Inferior parietal cortex (tissue), 1 donor: ENCODE measurements around the gene DPF3.
"Not testable (repeated sequence)": the region's sequence is repeated elsewhere in the genome, so short reads cannot be mapped to it uniquely, and the experiment has no call there.

Experiments used
- DNase-seq: peaks from one replicate; pipeline ENCODE4 v3.0.0-alpha.2; 2016; ENCODE audit errors: extremely low spot score

Gene DPF3

GRCh38 chr14:72774894-72775620 lies 118.8 kb downstream of the DPF3 start:
- no peak for DNase-seq

GRCh38 chr14:72774141-72774540 lies 119.8 kb downstream of the DPF3 start:
- no peak for DNase-seq

GRCh38 chr14:72771561-72771960 lies 122.3 kb downstream of the DPF3 start:
- no peak for DNase-seq

GRCh38 chr14:72766296-72766695 lies 127.6 kb downstream of the DPF3 start:
- DNase-seq = no peak

GRCh38 chr14:72763892-72764291 lies 130.0 kb downstream of the DPF3 start:
- no peak for DNase-seq

GRCh38 chr14:72759670-72760069 lies 134.2 kb downstream of the DPF3 start:
- DNase-seq = no peak

GRCh38 chr14:72758993-72759392 lies 134.9 kb downstream of the DPF3 start:
- no peak for DNase-seq

GRCh38 chr14:72758420-72758819 lies 135.5 kb downstream of the DPF3 start:
- no peak for DNase-seq

GRCh38 chr14:72756967-72757366 lies 136.9 kb downstream of the DPF3 start:
- no peak for DNase-seq

GRCh38 chr14:72755766-72756165 lies 138.1 kb downstream of the DPF3 start:
- DNase-seq = no peak

- no peak for DNase-seq
These were observed 139.0 kb downstream of the DPF3 start for GRCh38 chr14:72754949-72755348.

GRCh38 chr14:72753879-72754400 lies 140.0 kb downstream of the DPF3 start:
- DNase-seq = no peak

- DNase-seq = no peak
These were observed 140.7 kb downstream of the DPF3 start for GRCh38 chr14:72753044-72753710.

GRCh38 chr14:72752034-72752412 lies 141.9 kb downstream of the DPF3 start:
- no peak for DNase-seq

- no peak for DNase-seq
These were observed 142.4 kb downstream of the DPF3 start for GRCh38 chr14:72751276-72752033.

- DNase-seq = not testable (repeated sequence)
These were observed 145.0 kb downstream of the DPF3 start for GRCh38 chr14:72748921-72749320.

GRCh38 chr14:72747652-72748051 lies 146.2 kb downstream of the DPF3 start:
- DNase-seq = no peak

- DNase-seq = no peak
These were observed 147.6 kb downstream of the DPF3 start for GRCh38 chr14:72745991-72746980.

- DNase-seq = no peak
These were observed 148.4 kb downstream of the DPF3 start for GRCh38 chr14:72745546-72745945.

- DNase-seq = no peak
These were observed 149.3 kb downstream of the DPF3 start for GRCh38 chr14:72744416-72745120.

GRCh38 chr14:72743626-72744025 lies 150.3 kb downstream of the DPF3 start:
- no peak for DNase-seq
